Endothelial cell of umbilical vein (primary cell): Measurements from ENCODE around the gene EVC2. TPM values are rescaled to one million over a fixed set of nuclear protein-coding genes. Genes with fewer than 3 reads are reported as not detected.

ENCODE experiments used
- BruUV-seq: library from RNA; stranded (reverse); fragments of 400-500 nt; replicated peaks from 2 replicates; lab custom pipeline; 2021; lab: Mats Ljungman, UMichigan
- CTCF ChIA-PET: fragments of 300-600, 350-600 bp; sonication (Branson Sonifier 250); formaldehyde crosslinking; loops from one replicate; lab custom pipeline; 2021; ENCODE audit warnings: antibody characterized with exemption, inconsistent platforms; lab: Charles Lee
- POLR2A ChIA-PET: fragments of 300-600, 350-600 bp; sonication (Branson Sonifier 250); formaldehyde crosslinking; loops from one replicate; lab custom pipeline; 2021; ENCODE audit warnings: antibody characterized with exemption, inconsistent platforms; lab: Charles Lee
- DNase-seq: peaks from one replicate; pipeline ENCODE4 v3.0.0-alpha.2; 2011; ENCODE audit warnings: low read depth, low spot score
- FAIRE-seq: peaks from 2 replicates; lab custom pipeline; 2011; peaks lifted over from hg19 to GRCh38; lab: Jason Lieb, UNC
- H2AFZ ChIP-seq: 2 replicates; pipeline ENCODE4 v1.6.0; 2012; ENCODE audit warnings: low read depth, low read length, control low read depth, inconsistent platforms
- H3K27ac ChIP-seq: 2 replicates; pipeline ENCODE4 v1.5.1; 2011; ENCODE audit warnings: low read depth, mild to moderate bottlenecking, control low read depth, low read length, moderate library complexity; ENCODE audit not compliant: insufficient read depth
- H3K27me3 ChIP-seq, 2 experiments: 2 replicates each; pipeline versions ENCODE4 v1.6.0 to v1.6.1; 2011; ENCODE audit warnings: low read length in 2 of 2, mixed read lengths in 1 of 2; ENCODE audit not compliant: control insufficient read depth in 2 of 2, insufficient read depth in 2 of 2
- H3K36me3 ChIP-seq, 2 experiments: 2 replicates in 1 of 2; 3 replicates in 1 of 2; pipeline ENCODE4 v1.5.1; 2011; ENCODE audit warnings: low read length in 2 of 2, mild to moderate bottlenecking in 1 of 2, moderate library complexity in 1 of 2; ENCODE audit not compliant: control insufficient read depth in 2 of 2, insufficient read depth in 2 of 2; ENCODE audit errors: extremely low read depth in 1 of 2
- H3K4me1 ChIP-seq: 3 replicates; pipeline ENCODE4 v1.5.1; 2011; ENCODE audit warnings: mild to moderate bottlenecking, low read length; ENCODE audit not compliant: control insufficient read depth, insufficient read depth; ENCODE audit errors: extremely low read depth
- H3K4me2 ChIP-seq: 2 replicates; pipeline ENCODE4 v1.6.1; 2011; ENCODE audit warnings: low read length, control low read depth, mixed read lengths; ENCODE audit not compliant: insufficient read depth
- H3K4me3 ChIP-seq, 3 experiments: fragments of 200-600 bp in 1 of 3; sonication (generic), shearing (Covaris generic) in 1 of 3; replicated peaks in 1 of 3; 2 replicates each; pipeline ENCODE4 v1.5.1; 2011 to 2016; ENCODE audit warnings: control low read depth in 3 of 3, low read length in 3 of 3, mild to moderate bottlenecking in 2 of 3, inconsistent platforms in 1 of 3, low read depth in 1 of 3, moderate library complexity in 1 of 3; ENCODE audit not compliant: insufficient read depth in 1 of 3
- H3K79me2 ChIP-seq: 2 replicates; pipeline ENCODE4 v1.6.0; 2012; ENCODE audit warnings: low read length, inconsistent platforms; ENCODE audit not compliant: control insufficient read depth, insufficient read depth
- H3K9ac ChIP-seq: replicated peaks from 2 replicates; pipeline ENCODE3; 2011; ENCODE audit warnings: low read length, control low read depth; ENCODE audit not compliant: insufficient read depth; ENCODE audit errors: extremely low read depth
- H3K9me1 ChIP-seq: replicated peaks from 3 replicates; pipeline ENCODE4 v1.6.0; 2011; ENCODE audit warnings: mild to moderate bottlenecking, low read length; ENCODE audit not compliant: control insufficient read depth, insufficient read depth; ENCODE audit errors: extremely low read depth
- H3K9me3 ChIP-seq: replicated peaks from 2 replicates; pipeline ENCODE4 v1.5.1; 2012; ENCODE audit warnings: low read length, inconsistent platforms; ENCODE audit not compliant: control insufficient read depth, insufficient read depth
- H4K20me1 ChIP-seq: replicated peaks from 2 replicates; pipeline ENCODE3; 2011; ENCODE audit warnings: mild to moderate bottlenecking, low read length; ENCODE audit not compliant: control insufficient read depth, insufficient read depth; ENCODE audit errors: extremely low read depth
- EZH2 ChIP-seq: IDR thresholded peaks from 2 replicates; pipeline ENCODE4 v1.6.1; 2012; ENCODE audit warnings: borderline replicate concordance, low read depth, mild to moderate bottlenecking, moderate library complexity, low read length, inconsistent platforms; ENCODE audit not compliant: severe bottlenecking
- FOS ChIP-seq: IDR thresholded peaks from 2 replicates; pipeline ENCODE4 v1.6.1; 2011; ENCODE audit warnings: mild to moderate bottlenecking, low read length, moderate library complexity, borderline replicate concordance; ENCODE audit not compliant: insufficient read depth
- GATA2 ChIP-seq: IDR thresholded peaks from 2 replicates; pipeline ENCODE4 v1.7.0; 2011; ENCODE audit warnings: low read depth, mild to moderate bottlenecking, moderate library complexity, mixed read lengths, low read length; ENCODE audit not compliant: insufficient read length, insufficient read depth
- MYC ChIP-seq: IDR thresholded peaks from one replicate; pipeline ENCODE4 v1.6.1; 2011; ENCODE audit warnings: mild to moderate bottlenecking, low read depth, low read length
- POLR2AphosphoS5 ChIP-seq: IDR thresholded peaks from 2 replicates; pipeline ENCODE4 v1.6.1; 2012; ENCODE audit warnings: low read depth, mild to moderate bottlenecking, control low read depth, low read length, moderate library complexity; ENCODE audit not compliant: insufficient read depth
- dilution Hi-C: fragments of 300-500 bp; cut with MboI; formaldehyde crosslinking; loops from one replicate; pipeline ENCODE4 v1.15.0; 2019; ENCODE audit warnings: low sequenced_read_pairs; ENCODE audit not compliant: extremely low pct_ligation_motif_present
- intact Hi-C: fragments of 100-400 bp; cut with micrococcal nuclease; formaldehyde crosslinking; loops from one replicate; pipeline ENCODE4 v1.10.0; 2022
- polyA plus RNA-seq, 4 experiments: library from polyadenylated mRNA; depleted of rRNA in 3 of 4; stranded (reverse) in 3 of 4; unstranded in 1 of 4; fragments of >200 nt; gene quantifications; 2 replicates each; pipeline versions ENCODE4 v1.2.1 to v1.2.3, GENCODE V29; 2011 to 2012; ENCODE audit warnings: missing spikeins in 1 of 4
- total RNA-seq: library from RNA; stranded (reverse); gene quantifications from 2 replicates; pipeline ENCODE4 v1.2.3, GENCODE V29; 2021
- TF ChIP-seq, protein P1 (sequence below): IDR thresholded peaks from 2 replicates; pipeline ENCODE4 v1.6.1; 2011; ENCODE audit not compliant: insufficient read depth, insufficient read length

Gene EVC2
- total and polyA plus RNA-seq, 2 donors (not counting 3 experiments of a cell fraction or from before 2014, with no cell fraction given): 1.7 to 8.8 TPM

GRCh38 chr4:5654791-5655190 lies 53.6 kb downstream of the EVC2 start:
- no peak for FAIRE-seq

DNA sequence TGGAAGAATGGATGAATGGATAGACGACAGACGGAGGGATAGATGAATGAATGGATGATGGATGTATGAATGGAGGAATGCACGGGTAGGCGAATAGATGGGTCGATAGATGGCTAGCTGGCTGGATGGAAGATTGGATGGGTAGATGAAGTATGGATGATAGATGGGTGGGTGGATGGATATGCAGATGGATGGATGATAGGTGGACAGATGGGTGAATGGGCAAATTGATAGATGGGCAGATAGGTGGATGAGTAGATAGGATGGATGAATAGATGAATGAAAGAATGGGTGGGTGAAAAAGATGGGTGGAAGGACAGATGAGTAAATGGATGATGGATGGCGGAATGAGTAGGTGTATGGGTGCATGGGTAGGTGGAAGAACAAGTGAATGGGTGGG lies 57.3 kb downstream of the EVC2 start:
- ChIA-PET CTCF (no interaction called here), POLR2A (no interaction called here)
- dilution Hi-C loops (no loop called here), intact Hi-C loops (no loop called here)
- Histone ChIP-seq H3K4me3 (no peak overlapping the region), H3K79me2 (no peaks in the 10 kb centered on the region), H3K9ac (no peak overlapping the region), H3K27ac (no peak overlapping the region), H3K4me2 (no peak overlapping the region), H3K9me3 (no peaks in the 10 kb centered on the region), H3K36me3 (peaks cover 0 to 11% of the 10 kb centered on the region in 2 experiments), H3K9me1 (no peaks in the 10 kb centered on the region), H3K4me1 (no peaks in the 10 kb centered on the region), H2AFZ (no peak overlapping the region), H3K27me3 (no peaks in the 10 kb centered on the region), H4K20me1 (no peaks in the 10 kb centered on the region)
- TF ChIP-seq MYC (no peak), EZH2 (no peak), POLR2AphosphoS5 (no peak), GATA2 (no peak), FOS (no peak)
- TF ChIP-seq, protein P1, sequence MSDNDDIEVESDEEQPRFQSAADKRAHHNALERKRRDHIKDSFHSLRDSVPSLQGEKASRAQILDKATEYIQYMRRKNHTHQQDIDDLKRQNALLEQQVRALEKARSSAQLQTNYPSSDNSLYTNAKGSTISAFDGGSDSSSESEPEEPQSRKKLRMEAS: no peak
- BruUV-seq: no TSS peak
- DNase-seq (no peak), FAIRE-seq (no peak)

More at GRCh38 chr4:5654791-5655190, 53.6 kb downstream of the EVC2 start:
- dilution Hi-C loops (no loop called here), intact Hi-C loops (no loop called here)
- Histone ChIP-seq H3K4me1 (no peaks in the 10 kb centered on the region), H3K9me3 (no peaks in the 10 kb centered on the region), H4K20me1 (no peaks in the 10 kb centered on the region), H3K9ac (no peak overlapping the region), H3K4me3 (no peak overlapping the region), H3K27ac (no peak overlapping the region), H3K9me1 (no peaks in the 10 kb centered on the region), H2AFZ (no peak overlapping the region), H3K4me2 (no peak overlapping the region), H3K79me2 (no peaks in the 10 kb centered on the region), H3K27me3 (no peaks in the 10 kb centered on the region), H3K36me3 (peaks cover 0 to 20% of the 10 kb centered on the region in 2 experiments)
- CTCF ChIA-PET: no interaction called here
- TF ChIP-seq, protein P1: no peak
- TF ChIP-seq EZH2: no peak
- TF ChIP-seq FOS: no peak
- TF ChIP-seq MYC: no peak
- no TSS peak for BruUV-seq
- no peak for DNase-seq
- POLR2A ChIA-PET: no interaction called here
